ENCODE results near the gene FAAP100. TPM values are rescaled to one million over a fixed set of nuclear protein-coding genes. Genes with fewer than 3 reads are reported as not detected.

Gene FAAP100
- polyA plus RNA-seq, 1 donor (not counting 4 experiments of a cell fraction or from before 2014, with no cell fraction given), result 3.8 TPM

DNA sequence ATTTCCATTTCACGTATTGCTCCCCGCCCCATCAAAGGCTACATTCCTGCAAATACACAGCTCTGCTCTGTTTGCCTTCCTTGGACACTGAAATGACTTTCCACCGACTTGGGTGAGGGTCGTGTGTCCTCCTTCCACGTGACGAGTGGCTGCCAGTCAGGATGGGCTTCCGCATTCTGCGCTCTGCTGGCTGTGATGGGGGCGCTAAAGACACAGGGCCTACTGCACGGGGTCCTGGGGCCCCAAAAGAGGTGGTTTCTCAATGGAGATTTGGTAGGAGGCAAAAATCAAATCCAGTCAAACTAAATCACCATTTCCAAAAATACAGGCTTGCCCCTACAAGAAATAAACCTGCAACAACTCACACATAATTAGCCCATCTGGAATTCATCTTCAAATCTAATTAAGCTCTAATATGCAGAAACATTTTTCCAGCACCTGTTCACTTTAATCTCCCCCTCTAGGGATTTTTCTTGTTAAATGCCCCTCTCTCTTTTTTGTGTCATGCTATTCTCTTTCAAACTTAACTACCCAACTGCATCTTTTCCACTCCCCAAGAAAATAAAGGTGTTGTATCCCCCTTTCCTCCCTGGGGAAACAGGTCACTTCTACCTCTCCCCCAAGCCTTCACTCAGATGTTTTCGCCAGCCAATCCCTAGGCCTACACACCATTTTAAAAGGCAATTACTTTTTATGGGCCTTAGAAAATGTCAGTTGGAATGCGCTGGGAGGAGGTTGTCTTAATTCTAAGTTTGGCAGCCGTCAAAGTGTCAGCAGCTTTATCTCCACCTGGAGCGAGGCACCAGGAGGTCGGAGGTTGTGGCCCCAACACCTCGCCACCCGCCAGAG lies 21.9 kb upstream of the FAAP100 start:
- Histone ChIP-seq H3K36me3 (ENCODE audit: control insufficient read depth in 2 of 2, extremely low read depth in 1 of 2, insufficient read depth in 2 of 2, low read length in 2 of 2) (peaks cover 35 to 50% of the 10 kb centered on the region in 2 experiments), H3K4me3 (ENCODE audit: control insufficient read depth in 2 of 3, extremely low read depth in 1 of 3, insufficient read depth in 2 of 3, low read depth in 1 of 3, low read length in 3 of 3) (no peak overlapping the region), H3K27ac (ENCODE audit: control insufficient read depth, insufficient read depth, low read length) (no peak overlapping the region), H3K79me2 (ENCODE audit: control insufficient read depth, insufficient read depth, low read length) (peaks cover 16% of the 10 kb centered on the region), H3K9me1 (ENCODE audit: control insufficient read depth, extremely low read depth, insufficient read depth, low read length) (peaks cover 13% of the 10 kb centered on the region), H3K27me3 (ENCODE audit: control insufficient read depth, extremely low read depth, insufficient read depth, low read length) (no peaks in the 10 kb centered on the region), H3K9me3 (ENCODE audit: control insufficient read depth, low read depth, low read length) (no peaks in the 10 kb centered on the region), H4K20me1 (ENCODE audit: control insufficient read depth, extremely low read depth, insufficient read depth, low read length) (peaks cover 4% of the 10 kb centered on the region), H2AFZ (ENCODE audit: control insufficient read depth, low read length) (no peak overlapping the region), H3K9ac (ENCODE audit: control insufficient read depth, extremely low read depth, insufficient read depth, low read length) (no peak overlapping the region), H3K4me1 (ENCODE audit: control insufficient read depth, extremely low read depth, insufficient read depth, low read length) (peaks cover 34% of the 10 kb centered on the region), H3K4me2 (ENCODE audit: control insufficient read depth, extremely low read depth, insufficient read depth, low read depth, low read length) (no peak overlapping the region)
- no peak for TF ChIP-seq EZH2 (IDR thresholded peaks at IDR 0.05; ENCODE audit: low read length)
- TF ChIP-seq, protein P1, sequence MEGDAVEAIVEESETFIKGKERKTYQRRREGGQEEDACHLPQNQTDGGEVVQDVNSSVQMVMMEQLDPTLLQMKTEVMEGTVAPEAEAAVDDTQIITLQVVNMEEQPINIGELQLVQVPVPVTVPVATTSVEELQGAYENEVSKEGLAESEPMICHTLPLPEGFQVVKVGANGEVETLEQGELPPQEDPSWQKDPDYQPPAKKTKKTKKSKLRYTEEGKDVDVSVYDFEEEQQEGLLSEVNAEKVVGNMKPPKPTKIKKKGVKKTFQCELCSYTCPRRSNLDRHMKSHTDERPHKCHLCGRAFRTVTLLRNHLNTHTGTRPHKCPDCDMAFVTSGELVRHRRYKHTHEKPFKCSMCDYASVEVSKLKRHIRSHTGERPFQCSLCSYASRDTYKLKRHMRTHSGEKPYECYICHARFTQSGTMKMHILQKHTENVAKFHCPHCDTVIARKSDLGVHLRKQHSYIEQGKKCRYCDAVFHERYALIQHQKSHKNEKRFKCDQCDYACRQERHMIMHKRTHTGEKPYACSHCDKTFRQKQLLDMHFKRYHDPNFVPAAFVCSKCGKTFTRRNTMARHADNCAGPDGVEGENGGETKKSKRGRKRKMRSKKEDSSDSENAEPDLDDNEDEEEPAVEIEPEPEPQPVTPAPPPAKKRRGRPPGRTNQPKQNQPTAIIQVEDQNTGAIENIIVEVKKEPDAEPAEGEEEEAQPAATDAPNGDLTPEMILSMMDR (optimal IDR thresholded peaks at IDR 0.05 in 1 of 3, IDR thresholded peaks at IDR 0.05 in 1 of 3, conservative IDR thresholded peaks at IDR 0.05 in 1 of 3; ENCODE audit: extremely low read depth in 1 of 3, insufficient read depth in 2 of 3, low read length in 3 of 3), result no peak
- DNase-seq (ENCODE audit: low read depth, low spot score) (no peak), FAIRE-seq (no peak)
- dilution Hi-C loops (cut with MboI; ENCODE audit: extremely low pct_ligation_motif_present, low sequenced_read_pairs), result no loop called here

DNA sequence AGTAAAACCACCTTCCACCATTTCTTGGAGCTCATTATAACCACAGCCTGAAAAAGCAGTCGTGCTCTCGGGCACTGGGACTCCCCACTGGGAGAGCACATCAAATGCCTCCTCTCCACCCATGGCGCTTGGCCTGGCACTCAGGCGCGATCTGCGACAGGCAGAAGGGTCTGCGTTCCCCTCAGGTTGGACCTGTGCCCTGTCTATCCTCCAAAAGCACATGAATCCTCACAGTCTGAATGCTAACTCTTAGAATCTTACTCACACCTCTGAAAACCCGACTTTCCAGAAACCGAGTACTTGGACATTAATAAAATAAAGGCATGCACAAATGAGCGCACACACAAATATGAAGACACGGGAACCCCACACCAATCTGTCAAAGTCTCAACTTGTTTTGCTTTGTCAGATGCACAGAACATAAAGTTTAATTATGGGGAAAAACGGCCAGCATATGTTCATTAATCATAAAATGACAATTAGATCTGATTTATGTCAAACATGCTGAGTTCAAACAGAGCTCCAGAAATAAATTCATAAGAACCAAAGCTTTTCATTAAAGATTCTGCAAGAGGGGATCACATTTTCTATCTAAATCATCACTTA lies 20.5 kb upstream of the FAAP100 start:
- peaks cover 7% of the 10 kb centered on the region for H3K9me1 ChIP-seq (ENCODE audit: control insufficient read depth, extremely low read depth, insufficient read depth, low read length)
- no peaks in the 10 kb centered on the region for H3K9me3 ChIP-seq (ENCODE audit: control insufficient read depth, low read depth, low read length)
- H3K27ac ChIP-seq (ENCODE audit: control insufficient read depth, insufficient read depth, low read length), result no peak overlapping the region
- dilution Hi-C loops (cut with MboI; ENCODE audit: extremely low pct_ligation_motif_present, low sequenced_read_pairs), result no loop called here
- no peak overlapping the region for H3K4me3 ChIP-seq (ENCODE audit: control insufficient read depth in 2 of 3, extremely low read depth in 1 of 3, insufficient read depth in 2 of 3, low read depth in 1 of 3, low read length in 3 of 3)
- no peak overlapping the region for H2AFZ ChIP-seq (ENCODE audit: control insufficient read depth, low read length)
- DNase-seq (ENCODE audit: low read depth, low spot score), result no peak
- H3K79me2 ChIP-seq (ENCODE audit: control insufficient read depth, insufficient read depth, low read length), result peaks cover 10% of the 10 kb centered on the region
- H3K4me1 ChIP-seq (ENCODE audit: control insufficient read depth, extremely low read depth, insufficient read depth, low read length), result peaks cover 28% of the 10 kb centered on the region
- peaks cover 4% of the 10 kb centered on the region for H4K20me1 ChIP-seq (ENCODE audit: control insufficient read depth, extremely low read depth, insufficient read depth, low read length)
- H3K4me2 ChIP-seq (ENCODE audit: control insufficient read depth, extremely low read depth, insufficient read depth, low read depth, low read length), result no peak overlapping the region
- no peak for TF ChIP-seq EZH2 (IDR thresholded peaks at IDR 0.05; ENCODE audit: low read length)
- TF ChIP-seq, protein P1 (optimal IDR thresholded peaks at IDR 0.05 in 1 of 3, IDR thresholded peaks at IDR 0.05 in 1 of 3, conservative IDR thresholded peaks at IDR 0.05 in 1 of 3; ENCODE audit: extremely low read depth in 1 of 3, insufficient read depth in 2 of 3, low read length in 3 of 3), result no peak
- peaks cover 44 to 45% of the 10 kb centered on the region in 2 experiments for H3K36me3 ChIP-seq (ENCODE audit: control insufficient read depth in 2 of 2, extremely low read depth in 1 of 2, insufficient read depth in 2 of 2, low read length in 2 of 2)
- no peaks in the 10 kb centered on the region for H3K27me3 ChIP-seq (ENCODE audit: control insufficient read depth, extremely low read depth, insufficient read depth, low read length)
- no peak for FAIRE-seq
- H3K9ac ChIP-seq (ENCODE audit: control insufficient read depth, extremely low read depth, insufficient read depth, low read length), result no peak overlapping the region
